Loucy (cell line): ENCODE measurements around the gene BTBD9.

Experiments
- EZH2phosphoT487 ChIP-seq: fragments of 200-600 bp; IDR thresholded peaks from 2 replicates; pipeline ENCODE4 v1.6.1; 2018; ENCODE audit warnings: antibody characterized with exemption, mild to moderate bottlenecking, moderate library complexity, borderline replicate concordance
- TF ChIP-seq, protein P1 (sequence below): fragments of 200-600 bp; sonication (generic); conservative IDR thresholded peaks from 2 replicates; pipeline ENCODE4 v1.5.1; 2014; ENCODE audit warnings: mild to moderate bottlenecking, antibody characterized with exemption, low read length

DNA sequence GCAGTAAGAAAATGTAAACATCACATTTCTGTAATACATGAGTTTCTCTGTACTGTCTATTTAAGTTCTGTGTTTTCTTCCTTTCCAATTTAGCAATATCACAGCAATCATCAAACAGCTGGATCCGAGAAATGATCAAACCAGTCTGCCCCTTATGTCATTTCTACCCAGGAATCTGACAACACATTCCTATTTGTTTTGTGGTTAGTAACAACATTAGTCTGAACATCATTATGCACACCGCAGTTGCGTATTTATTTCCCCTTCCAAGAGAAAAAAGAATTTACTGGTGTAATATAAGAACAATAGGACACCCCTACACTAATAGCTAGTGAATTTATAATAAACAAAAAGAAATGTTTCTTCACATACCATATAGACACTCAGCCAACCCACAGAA, 179.5 kb downstream of the BTBD9 start:
- TF ChIP-seq, protein P1, sequence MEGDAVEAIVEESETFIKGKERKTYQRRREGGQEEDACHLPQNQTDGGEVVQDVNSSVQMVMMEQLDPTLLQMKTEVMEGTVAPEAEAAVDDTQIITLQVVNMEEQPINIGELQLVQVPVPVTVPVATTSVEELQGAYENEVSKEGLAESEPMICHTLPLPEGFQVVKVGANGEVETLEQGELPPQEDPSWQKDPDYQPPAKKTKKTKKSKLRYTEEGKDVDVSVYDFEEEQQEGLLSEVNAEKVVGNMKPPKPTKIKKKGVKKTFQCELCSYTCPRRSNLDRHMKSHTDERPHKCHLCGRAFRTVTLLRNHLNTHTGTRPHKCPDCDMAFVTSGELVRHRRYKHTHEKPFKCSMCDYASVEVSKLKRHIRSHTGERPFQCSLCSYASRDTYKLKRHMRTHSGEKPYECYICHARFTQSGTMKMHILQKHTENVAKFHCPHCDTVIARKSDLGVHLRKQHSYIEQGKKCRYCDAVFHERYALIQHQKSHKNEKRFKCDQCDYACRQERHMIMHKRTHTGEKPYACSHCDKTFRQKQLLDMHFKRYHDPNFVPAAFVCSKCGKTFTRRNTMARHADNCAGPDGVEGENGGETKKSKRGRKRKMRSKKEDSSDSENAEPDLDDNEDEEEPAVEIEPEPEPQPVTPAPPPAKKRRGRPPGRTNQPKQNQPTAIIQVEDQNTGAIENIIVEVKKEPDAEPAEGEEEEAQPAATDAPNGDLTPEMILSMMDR = no peak
- no peak for TF ChIP-seq EZH2phosphoT487
